Vagina (tissue), 2 donors: ENCODE data around the gene SIPA1L3. TPM values are rescaled to one million over a fixed set of nuclear protein-coding genes. Genes with fewer than 3 reads are reported as not detected.
A peak's percentile ranks its signal among the peaks of the same experiment; 100 is the strongest.
"Not testable (repeated sequence)": the region's sequence is repeated elsewhere in the genome, so short reads cannot be mapped to it uniquely, and the experiment has no call there.

Experiments used
- DNase-seq, 2 donors: peaks; one replicate each; pipeline ENCODE4 v3.0.0-alpha.2; 2017; ENCODE audit errors: extremely low spot score in 2 of 2
- H3K27ac ChIP-seq: fragments of 200-600 bp; sonication (generic); one replicate; pipeline ENCODE4 v1.5.1; 2019
- H3K27me3 ChIP-seq: fragments of 200-600 bp; sonication (generic); one replicate; pipeline ENCODE4 v1.5.1; 2019
- H3K36me3 ChIP-seq, 2 donors: fragments of 200-600 bp; sonication (generic); one replicate each; pipeline ENCODE4 v1.5.1; 2017 to 2019
- H3K4me1 ChIP-seq: fragments of 200-600 bp; sonication (generic); one replicate; pipeline ENCODE4 v1.5.1; 2019
- H3K4me3 ChIP-seq, 2 donors: fragments of 200-600 bp; sonication (generic); 1 replicate in 1 of 2; 2 replicates in 1 of 2; pipeline ENCODE4 v1.5.1; 2016 to 2019
- H3K9me3 ChIP-seq: fragments of 200-600 bp; sonication (generic); one replicate; pipeline ENCODE4 v1.5.1; 2019
- CTCF ChIP-seq, 3 experiments: fragments of 450-650 bp in 2 of 3; fragments of 200-600 bp in 1 of 3; sonication (generic) in 1 of 3; IDR thresholded peaks; one replicate each; pipeline ENCODE4 v1.5.1; 2017 to 2019; ENCODE audit warnings: antibody characterized with exemption in 3 of 3, mild to moderate bottlenecking in 2 of 3, moderate library complexity in 2 of 3
- POLR2A ChIP-seq, 2 donors: fragments of 450-650 bp; IDR thresholded peaks; one replicate each; pipeline ENCODE4 v1.6.1; 2017; ENCODE audit warnings: antibody characterized with exemption in 2 of 2, mild to moderate bottlenecking in 2 of 2, moderate library complexity in 2 of 2
- POLR2AphosphoS5 ChIP-seq, 2 donors: sonication (generic); formaldehyde crosslinking; IDR thresholded peaks; one replicate each; pipeline ENCODE4 v1.9.0; 2017; ENCODE audit warnings: antibody characterized with exemption in 2 of 2, mild to moderate bottlenecking in 2 of 2, low read depth in 1 of 2; ENCODE audit not compliant: insufficient read depth in 1 of 2
- intact Hi-C: fragments of 100-400 bp; cut with DNase I; formaldehyde crosslinking; loops from one replicate; pipeline ENCODE4 v1.15.1; 2023
- total RNA-seq: library from RNA; depleted of rRNA; stranded (reverse); fragments of >200 nt; gene quantifications from one replicate; pipeline ENCODE4 v1.2.3, GENCODE V29; 2016

Gene SIPA1L3
- total RNA-seq, result 13.0 TPM

DNA sequence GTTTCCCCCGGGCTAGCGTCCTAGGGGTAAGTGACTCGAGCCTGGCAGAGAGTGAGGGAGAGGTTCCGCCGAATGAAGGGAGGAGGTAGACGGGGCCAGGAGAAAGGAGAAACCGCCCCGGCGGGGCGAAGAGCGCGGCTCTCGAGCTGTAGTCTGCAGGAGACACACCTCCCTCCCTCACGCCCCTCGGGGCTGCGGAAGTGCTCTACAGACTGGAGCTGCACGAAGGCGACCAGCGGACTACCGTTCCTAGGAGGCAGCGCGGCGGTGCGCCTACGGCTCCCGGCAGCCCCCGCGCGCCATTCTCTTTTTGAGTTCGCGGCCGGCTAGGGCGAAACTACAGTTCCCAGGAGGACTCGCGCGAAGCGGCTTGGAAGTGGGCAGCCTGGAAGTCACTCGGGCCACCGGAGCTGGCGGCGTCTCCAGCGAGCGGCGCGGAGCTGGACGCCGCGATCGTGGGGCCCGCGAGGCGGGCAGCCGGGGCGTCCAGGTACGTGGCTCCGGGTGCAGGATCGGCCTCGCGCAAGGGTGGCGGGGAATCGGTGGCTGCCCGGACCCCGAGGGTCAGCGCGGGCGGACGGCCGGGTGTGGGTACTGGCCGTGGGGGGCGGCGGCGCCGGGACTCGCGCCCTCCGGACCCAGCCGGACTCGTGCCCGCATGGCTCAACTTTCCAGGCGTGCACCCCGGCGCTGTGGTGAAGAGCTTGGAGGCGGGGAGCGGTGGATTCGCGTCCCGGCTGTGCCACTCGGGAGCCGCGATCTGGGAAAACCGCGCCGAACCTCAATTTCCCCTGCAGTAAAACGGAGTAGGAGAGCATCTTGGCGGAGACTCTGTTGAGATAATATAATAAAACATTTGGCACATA lies at the start of gene SIPA1L3:
Gene SIPA1L3, plus strand, starts transcription at position 340 of the 866 bp plus-strand sequence. CDS start 174,358 bp downstream, outside the sequence.
- no peaks in the 10 kb centered on the region for H3K9me3 ChIP-seq
- intact Hi-C loops, result loop anchor here (10.0 kb wide), 1 partner anchor 318 kb away; the partner anchor contains the start of gene DPF1
- H3K27me3 ChIP-seq, result no peaks in the 10 kb centered on the region
- DNase-seq, result peak in 1 of 2 donors; percentile 93
- H3K4me1 ChIP-seq, result peaks cover 16% of the 10 kb centered on the region
- peak; percentile 80 to 93 for TF ChIP-seq POLR2AphosphoS5 (IDR thresholded peaks at IDR 0.05; ENCODE audit: insufficient read depth in 1 of 2, low read depth in 1 of 2)
- TF ChIP-seq POLR2A (IDR thresholded peaks at IDR 0.05), result peak in 1 of 2 donors; percentile 47
- peak in 1 of 3 experiments; percentile 24 for TF ChIP-seq CTCF (IDR thresholded peaks at IDR 0.05)
- H3K4me3 ChIP-seq, result peak within 1 kb of the TSS; percentile 69 to 77
- peak within 1 kb of the TSS; percentile 72 for H3K27ac ChIP-seq
- H3K36me3 ChIP-seq, result no peaks in the 10 kb centered on the region

GRCh38 chr19:37864501-37864900 lies 42.5 kb upstream of the SIPA1L3 start:
- H3K4me3 ChIP-seq, result no peak overlapping the region
- no peak for DNase-seq
- H3K36me3 ChIP-seq, result no peaks in the 10 kb centered on the region
- TF ChIP-seq CTCF (IDR thresholded peaks at IDR 0.05) (no peak), POLR2A (IDR thresholded peaks at IDR 0.05) (no peak), POLR2AphosphoS5 (IDR thresholded peaks at IDR 0.05; ENCODE audit: insufficient read depth in 1 of 2, low read depth in 1 of 2) (no peak)
- intact Hi-C loops, result no loop called here
- H3K9me3 ChIP-seq, result no peaks in the 10 kb centered on the region
- H3K4me1 ChIP-seq, result no peaks in the 10 kb centered on the region
- H3K27ac ChIP-seq, result no peak overlapping the region
- no peaks in the 10 kb centered on the region for H3K27me3 ChIP-seq

DNA sequence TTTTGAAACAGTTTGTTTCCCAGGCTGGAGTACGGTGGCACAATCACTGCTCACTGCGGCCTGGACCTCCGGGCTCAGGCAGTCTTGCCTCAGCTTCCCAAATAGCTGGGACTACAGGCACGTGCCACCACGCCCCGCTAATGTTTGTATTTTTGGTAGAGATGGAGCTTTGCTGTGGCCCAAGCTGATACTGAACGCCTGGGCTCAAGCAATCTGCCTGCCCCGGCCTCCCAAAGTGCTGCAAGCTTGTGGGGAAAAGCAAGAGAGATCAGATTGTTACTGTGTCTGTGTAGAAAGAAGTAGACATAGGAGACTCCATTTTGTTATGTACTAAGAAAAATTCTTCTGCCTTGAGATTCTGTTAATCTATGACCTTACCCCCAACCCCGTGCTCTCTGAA lies 41.1 kb upstream of the SIPA1L3 start:
- H3K9me3 ChIP-seq, H3K36me3 ChIP-seq, DNase-seq, H3K4me1 ChIP-seq, H3K27ac ChIP-seq, H3K27me3 ChIP-seq, intact Hi-C loops, H3K4me3 ChIP-seq: not testable (repeated sequence)

GRCh38 chr19:37867831-37868230 lies 39.2 kb upstream of the SIPA1L3 start:
- Histone ChIP-seq H3K9me3 (no peaks in the 10 kb centered on the region), H3K36me3 (no peaks in the 10 kb centered on the region), H3K27me3 (no peaks in the 10 kb centered on the region), H3K4me1 (no peaks in the 10 kb centered on the region), H3K4me3 (no peak overlapping the region), H3K27ac (no peak overlapping the region)
- intact Hi-C loops, result no loop called here
- no peak for DNase-seq
- TF ChIP-seq CTCF (IDR thresholded peaks at IDR 0.05) (no peak), POLR2AphosphoS5 (IDR thresholded peaks at IDR 0.05; ENCODE audit: insufficient read depth in 1 of 2, low read depth in 1 of 2) (peak in 1 of 2 donors; percentile 70)

DNA sequence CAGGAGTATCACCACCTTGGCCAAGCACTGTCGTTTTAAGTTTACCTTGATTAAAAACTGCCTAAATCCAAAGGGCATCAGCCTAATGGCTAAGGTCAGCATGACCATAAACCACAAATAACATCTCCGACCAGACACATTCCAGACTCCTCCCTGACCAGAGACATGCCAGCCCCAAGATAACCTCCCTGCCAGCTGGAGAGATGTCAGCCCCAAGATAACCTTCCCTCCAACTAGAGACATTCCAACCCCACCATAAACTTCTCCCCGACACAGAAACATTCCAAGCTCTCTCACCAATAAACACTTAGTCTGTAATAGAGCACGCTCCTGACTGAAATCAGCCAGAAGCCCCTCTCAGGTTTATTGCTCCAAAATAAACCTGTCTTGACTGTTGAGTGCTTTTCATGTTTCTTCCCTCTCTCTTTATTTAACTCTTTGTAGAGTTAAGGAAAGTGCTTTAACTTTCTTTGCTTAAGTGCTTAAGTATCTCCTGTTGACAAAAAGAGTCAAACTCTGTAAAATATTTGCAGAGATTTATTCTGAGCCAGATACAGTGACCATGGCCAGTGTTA lies 37.2 kb upstream of the SIPA1L3 start:
- DNase-seq, result no peak
- H3K27ac ChIP-seq, result no peak overlapping the region

More for the DNA sequence above, 37.2 kb upstream of the SIPA1L3 start:
- H3K4me3 ChIP-seq, result no peak overlapping the region
- intact Hi-C loops, result no loop called here
- H3K4me1 ChIP-seq, result no peaks in the 10 kb centered on the region
- no peaks in the 10 kb centered on the region for H3K36me3 ChIP-seq
- H3K9me3 ChIP-seq, result no peaks in the 10 kb centered on the region
- no peaks in the 10 kb centered on the region for H3K27me3 ChIP-seq
- TF ChIP-seq POLR2A (IDR thresholded peaks at IDR 0.05) (no peak), CTCF (IDR thresholded peaks at IDR 0.05) (no peak), POLR2AphosphoS5 (IDR thresholded peaks at IDR 0.05; ENCODE audit: insufficient read depth in 1 of 2, low read depth in 1 of 2) (no peak)
